ENCODE measurements around the gene AEN.

The AEN gene, protein sequence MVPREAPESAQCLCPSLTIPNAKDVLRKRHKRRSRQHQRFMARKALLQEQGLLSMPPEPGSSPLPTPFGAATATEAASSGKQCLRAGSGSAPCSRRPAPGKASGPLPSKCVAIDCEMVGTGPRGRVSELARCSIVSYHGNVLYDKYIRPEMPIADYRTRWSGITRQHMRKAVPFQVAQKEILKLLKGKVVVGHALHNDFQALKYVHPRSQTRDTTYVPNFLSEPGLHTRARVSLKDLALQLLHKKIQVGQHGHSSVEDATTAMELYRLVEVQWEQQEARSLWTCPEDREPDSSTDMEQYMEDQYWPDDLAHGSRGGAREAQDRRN

DNA sequence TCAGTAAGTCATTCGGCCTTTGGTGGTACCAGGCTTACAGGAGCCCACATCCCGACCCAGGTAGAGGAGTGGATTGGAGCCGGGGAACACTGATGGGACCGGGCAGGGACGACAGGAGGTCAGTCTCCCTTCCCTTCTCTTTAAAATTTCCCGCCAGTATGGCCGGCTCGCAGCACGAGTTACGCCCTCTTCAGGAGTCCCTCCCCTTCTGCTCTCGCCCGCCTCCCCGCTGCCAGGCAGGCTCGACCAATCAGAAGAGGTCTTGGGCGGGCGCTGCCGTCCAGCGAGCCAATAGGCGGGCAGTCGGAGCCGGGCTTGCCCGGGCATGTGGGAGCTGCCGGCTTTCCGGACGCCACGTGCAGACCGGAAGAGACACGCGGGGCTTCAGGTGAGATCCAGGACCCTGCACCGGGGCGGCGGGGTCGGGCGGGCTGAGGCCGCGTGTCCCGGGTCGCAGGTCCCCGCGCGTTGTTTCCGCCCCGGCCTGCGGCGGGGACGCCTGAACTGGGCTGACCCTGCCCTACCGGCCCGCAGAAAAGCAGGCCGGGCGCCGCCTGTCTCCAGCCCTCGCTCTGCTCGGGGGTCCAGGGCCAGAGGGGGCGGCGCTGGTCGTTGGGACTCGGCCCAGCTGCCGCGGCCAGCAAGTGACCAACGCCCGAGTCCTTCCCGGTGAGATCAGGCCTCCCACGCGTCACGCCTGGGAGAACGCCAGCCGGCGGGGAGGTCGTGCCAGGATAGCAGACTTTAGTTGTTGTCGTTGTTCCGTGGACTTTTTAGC, at the start of gene AEN:
AEN (plus strand) TSS at position 346 of the 778 bp plus-strand sequence. CDS start 4,870 bp downstream, outside the sequence.
- peak; percentile 82 to 93 (median 86) for DNase-seq

DNA sequence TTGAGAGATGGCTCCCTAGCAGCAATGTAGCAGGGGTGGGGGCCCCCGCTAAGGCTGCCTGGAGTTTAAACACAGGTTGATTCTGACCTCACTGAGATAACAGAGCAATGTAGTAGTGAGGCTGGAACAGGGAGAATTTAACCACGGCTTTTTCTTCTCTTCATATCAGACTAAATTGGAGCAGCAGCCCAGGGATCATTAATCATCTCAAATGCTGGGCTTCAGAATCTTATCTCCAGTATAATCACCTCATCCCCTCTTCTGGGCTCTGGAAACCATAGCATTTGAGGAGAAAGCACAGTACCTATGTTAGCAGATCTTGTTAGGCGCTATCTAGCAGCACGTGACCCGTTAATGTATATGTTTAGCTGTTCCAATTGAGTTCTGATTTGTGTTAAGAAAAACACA, 49.3 kb upstream of the AEN start:
- DNase-seq = no peak

DNA sequence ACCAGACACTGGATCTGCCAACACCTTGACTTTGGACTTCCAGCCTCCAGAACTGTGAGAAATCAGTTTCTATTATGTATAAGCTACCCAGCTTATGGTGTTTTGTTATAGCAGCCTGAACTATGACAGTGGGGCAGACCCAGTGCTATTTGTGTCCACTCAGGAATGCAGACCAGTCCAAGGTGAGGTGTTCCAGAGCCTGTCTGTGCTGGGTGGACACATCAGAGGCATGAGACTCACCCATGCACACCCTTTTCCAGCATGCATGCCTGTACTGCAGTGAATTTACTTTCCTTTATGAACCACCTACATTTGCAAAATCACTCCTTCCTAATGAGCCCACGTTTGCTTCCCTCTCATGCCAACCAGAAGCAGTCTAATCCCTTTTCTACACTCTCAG, 47.1 kb upstream of the AEN start:
- no peak for DNase-seq

DNA sequence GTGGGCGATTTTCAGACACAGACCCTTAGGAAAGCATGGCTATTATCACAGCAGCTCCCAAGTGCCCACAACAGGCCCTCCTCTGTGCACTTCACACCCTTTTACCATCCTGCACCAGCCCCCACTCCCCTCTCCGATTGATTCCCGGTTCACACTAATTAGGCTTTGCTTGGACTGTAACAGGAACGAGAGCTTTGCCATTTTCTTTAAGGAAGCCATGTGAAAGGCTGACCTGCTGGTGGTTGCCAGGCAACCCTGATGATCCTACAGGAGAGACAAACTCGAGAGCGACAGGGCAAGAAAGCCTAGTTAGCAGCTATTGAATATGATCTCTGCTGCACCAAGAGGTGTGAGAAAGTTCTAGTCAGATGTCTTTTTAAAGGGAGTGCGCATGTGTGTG, 46.5 kb upstream of the AEN start:
- DNase-seq = no peak

DNA sequence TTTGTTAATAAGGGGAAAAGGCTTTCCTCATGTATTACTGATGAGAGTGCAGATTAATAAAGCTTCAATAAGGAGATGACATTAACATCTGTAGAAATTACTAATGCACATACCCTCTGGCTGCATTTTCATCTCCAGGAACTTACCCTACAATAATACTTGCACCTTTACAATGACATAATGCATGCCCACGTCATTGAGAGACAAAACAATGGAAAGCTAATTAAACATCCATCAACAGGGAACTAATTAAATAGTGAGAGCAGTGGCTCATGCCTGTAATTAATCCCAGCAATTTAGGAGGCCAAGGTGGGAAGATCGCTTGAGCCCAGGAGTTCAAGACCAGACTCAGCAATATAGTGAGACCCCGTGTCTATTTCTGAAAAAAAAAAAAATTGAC, 41.8 kb upstream of the AEN start:
- DNase-seq = no peak

DNA sequence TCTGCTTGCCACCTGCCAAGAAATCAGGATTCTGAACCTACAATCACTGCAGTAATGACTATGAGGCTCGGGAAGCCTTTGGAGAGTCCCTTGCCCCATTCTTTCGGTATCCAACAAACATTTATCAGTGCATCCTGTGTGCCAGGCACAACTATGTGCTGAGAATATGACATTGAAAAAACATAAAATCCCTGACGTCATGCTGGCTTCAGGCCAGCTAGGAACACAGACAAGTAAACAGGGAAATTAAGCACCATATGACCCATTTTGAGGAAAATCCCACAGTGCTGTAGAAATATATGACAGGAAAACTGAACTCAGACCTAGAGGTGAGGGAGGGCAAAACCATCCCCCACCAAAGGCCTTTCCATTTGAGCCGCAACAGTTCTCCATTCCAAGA, 40.6 kb upstream of the AEN start:
- no peak for DNase-seq

DNA sequence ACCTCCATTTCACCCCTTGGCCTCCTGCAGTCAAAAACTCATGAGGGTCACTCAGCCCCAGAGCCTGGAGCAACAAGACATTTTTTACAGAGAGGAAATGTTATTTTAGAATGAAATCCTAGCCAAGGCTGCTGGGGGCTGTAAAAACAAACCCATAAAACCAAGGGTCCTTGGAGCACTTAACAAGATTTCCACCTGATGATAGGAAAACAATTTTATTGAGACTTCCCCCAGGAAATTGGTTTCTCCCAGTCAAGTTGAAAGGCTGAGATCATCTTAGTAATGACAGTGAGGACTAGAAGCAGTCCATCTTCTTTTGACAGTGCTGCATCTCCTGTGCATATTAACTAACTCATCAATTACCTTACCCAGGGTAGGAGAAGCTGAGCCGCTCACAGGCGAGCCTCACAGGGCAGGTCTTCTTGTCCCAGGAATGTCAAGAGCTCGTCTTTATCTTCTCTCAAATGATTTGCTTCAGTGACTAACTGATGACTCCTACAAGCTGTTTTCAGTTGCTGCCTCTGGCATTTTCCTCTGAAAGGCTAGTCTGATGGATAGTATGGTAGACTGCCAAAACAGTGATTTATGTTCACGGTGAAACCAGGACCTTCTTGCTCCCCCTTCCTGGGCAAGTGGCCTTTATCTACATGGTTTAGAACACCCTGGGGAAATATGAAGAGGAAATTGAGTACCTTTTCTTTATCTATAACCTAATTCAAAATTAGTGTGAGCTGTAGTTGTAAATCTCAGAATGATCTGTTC, 34.6 kb upstream of the AEN start:
- DNase-seq = no peak

DNA sequence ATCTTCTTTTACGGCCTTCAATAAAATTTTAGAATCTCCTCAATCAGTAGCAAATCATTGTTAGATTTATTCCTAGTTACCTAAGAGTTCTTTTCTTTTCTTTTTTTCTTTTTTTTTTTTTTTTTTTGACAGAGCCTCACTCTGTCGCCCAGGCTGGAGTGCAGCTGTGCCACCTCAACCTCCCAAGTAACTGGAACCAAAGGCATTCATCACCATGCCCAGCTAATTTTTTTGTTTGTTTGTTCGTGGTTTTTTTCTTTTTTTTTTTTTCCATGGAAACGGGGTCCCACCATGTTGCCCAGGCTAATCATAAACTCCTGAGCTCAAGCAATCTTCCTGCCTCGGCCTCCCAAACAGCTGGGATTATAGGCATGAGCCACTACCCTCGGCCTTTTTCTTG, 30.4 kb upstream of the AEN start:
- DNase-seq = no peak

DNA sequence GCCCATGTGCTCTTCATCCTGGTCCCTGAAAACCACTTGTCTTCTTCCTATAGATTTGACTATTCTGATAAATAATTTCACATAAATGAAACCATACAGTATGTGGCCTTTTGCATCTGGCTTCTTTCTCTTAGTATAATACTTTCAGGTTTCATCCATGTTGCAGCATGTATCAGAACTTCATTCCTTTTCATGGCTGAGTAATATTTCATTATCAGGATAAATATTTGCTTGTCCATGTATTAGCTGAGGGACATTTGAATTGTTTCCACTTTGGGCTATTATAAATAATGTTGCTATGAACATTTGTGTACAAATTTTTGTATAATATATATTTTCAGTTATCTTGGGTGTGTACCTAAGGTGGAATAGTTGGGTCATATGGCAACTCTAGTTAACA, 29.8 kb upstream of the AEN start:
- DNase-seq = no peak

DNA sequence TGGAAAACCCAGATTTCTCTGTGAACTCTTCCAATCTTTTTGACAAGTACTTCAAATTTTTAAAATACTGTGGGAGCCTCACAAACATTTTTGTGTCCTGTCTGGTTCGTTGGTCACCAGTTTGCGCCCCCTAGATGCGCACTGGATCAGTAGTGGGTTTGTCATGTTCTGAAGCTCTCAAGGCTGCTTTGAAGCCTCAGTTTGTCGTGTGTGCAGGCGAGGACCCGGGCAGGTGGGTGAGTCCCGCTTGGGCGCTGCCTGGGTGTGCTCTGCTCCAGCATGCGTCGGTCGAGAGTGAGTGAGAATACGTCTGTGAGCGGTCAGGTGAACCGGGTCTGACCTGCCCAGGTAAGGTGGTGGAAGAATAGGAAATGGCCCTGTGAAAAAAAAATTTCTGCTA, 17.3 kb upstream of the AEN start:
- no peak for DNase-seq

DNA sequence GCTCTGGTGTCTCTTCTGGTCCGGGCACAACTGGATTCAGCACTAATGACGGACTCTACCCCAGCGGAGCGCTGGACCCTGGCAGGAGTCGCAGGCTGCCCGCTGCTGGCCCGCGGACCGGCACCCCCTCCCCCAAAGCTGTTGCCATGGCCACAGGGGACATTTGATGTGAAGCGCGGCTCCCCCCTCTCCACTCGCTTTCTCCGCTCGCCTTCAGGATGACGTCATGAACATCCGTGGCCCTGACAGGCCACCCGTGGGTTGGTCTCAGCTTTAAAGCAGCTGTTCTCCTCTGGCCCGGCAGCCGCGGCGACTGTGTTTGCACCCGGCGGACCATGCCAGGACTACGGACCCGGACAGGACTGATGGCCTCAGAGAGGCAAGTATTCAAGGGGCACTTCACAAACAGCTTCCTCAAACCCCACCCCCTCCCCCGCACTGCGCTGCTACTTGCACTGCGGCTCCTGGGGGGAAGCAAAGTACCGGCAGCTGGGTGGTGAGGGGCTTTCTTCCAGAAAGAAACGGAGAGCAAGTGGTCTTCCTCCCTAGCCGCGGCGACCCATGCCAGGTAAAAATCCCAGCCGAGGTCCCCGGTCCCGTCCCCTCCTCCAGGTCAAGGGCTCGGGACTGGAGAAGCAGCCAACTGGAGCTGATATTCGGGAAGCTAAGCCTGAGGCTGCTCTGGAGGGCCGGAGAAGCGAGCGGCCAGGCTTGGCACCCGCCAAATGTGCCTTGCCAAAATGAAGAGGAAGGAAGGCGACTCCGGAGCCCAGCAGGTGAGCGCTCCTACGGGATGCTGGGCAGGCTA, 16.6 kb upstream of the AEN start:
- DNase-seq = no peak

DNA sequence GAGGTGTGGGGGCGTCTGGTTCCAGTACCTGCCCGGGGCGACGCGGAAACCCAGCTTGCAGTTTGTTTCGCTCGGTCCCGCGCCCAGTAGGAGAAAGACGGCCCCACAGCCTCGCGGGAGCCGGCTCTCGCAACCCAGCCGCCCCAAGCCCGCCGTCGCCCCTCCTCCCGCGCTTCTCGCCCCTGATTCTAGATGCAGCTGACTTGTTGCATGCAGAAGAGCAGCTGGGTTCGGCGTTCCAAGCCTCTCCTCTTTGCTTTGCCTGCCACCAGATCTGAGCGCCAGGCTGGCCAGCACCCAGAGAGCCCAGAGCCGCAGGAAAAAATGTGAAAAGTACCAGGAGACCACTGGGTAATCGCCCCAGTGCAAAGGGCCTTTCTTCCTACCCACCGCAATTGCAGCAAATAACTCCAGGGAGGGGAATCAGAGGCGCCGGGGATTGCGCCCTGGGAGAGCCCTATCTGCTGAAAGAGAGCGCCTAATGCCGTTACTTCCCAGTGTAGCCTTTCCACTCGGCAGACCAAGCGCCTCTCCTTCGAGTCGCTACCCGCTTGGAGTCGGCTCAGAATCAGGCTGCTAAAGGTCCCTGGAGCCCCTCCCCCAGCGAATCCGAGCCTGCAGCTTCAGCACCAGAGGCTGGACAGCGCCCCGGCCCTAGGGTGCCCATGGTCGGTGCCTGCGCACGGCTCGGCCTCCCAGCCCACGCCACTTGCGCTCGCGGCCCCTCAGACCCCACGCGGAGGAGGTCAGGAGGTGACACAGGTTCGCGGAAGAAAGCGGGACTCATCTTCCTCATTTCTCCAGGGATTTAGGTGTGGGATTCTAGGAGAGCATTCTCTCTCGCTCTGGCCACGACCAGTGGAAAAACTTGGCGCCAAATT, 15.7 kb upstream of the AEN start:
- DNase-seq = peak in 2 of 4 experiments; percentile 20 to 53

DNA sequence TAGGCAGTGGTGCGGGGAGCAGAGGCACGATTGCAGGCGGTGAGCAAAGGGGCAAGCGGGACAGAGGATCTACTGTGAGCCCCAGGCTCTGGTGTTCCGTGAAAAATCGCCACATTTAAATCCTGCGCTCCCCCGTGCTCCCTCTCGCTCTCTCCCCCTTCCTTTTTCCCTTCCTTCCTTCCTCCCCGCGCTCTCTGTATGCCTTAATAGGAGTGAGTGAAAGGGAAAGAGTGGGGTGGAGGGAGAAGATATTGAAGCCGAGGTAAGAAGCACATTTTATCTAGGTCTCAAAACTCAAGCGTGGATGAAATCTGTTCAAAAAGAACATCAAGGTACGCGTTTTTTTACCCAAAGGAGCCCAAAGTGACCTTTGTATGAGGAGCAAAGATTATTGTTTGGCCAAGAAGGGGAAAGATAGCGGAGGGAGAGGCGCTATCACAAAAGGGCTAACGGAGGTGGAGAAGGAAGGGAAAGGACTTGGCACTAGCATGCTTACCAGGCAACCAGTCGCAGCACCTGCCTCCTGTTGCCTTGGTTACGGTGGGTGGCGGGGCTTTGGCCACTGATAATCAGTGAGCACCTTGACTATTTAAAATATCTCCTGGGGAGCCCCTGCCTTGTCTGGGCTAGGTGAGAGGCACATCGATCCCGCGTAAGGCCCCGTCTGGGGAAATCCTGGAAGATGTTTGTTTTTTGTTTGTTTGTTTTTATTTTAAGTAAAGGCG, 14.9 kb upstream of the AEN start:
- no peak for DNase-seq

DNA sequence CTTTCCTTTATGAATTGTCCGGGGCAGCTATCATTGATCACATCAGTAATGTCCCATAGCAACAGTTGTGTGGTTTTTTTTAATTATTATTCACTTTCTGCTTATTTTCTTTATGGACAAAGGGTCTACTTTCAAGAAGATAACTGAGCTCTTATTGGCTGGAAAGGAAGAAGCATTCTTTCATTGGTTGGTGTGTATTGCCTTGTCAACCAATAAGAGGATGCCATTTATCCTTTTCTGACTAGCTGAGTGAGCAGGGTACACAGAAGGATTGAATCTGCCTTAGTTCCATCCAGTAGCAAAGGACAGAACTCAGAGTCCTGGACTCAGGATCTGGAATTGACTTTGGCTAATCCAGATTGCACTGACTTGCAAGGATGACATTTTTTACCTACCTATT, 13.2 kb upstream of the AEN start:
- no peak for DNase-seq

DNA sequence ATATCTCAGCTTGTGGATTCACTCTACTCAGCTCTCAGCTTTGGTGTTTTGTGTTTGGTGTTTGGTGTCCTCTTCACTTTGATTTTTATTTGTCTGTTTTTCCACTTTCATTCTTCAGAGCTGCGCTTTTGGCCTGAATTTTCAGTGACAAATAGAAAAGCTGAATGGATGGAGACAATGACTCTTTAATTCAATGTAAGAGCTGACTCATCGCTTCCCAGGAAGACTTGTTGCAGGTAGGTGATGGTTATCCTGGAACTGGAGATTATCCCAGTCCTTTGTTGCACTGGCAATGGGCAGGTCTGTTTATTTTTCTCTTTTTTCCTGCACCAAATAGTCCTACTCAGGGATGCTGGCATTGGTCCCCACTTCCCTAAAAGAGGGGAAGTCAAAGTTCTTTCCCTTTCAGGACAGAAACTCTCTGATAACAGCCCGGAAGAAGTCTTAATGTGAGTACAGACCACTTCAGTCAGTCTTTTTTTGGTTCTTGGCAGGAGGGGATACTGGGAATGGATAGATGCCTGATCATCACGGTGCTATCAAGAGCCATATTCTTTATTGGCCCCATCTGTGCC, 12.4 kb upstream of the AEN start:
- DNase-seq = no peak

DNA sequence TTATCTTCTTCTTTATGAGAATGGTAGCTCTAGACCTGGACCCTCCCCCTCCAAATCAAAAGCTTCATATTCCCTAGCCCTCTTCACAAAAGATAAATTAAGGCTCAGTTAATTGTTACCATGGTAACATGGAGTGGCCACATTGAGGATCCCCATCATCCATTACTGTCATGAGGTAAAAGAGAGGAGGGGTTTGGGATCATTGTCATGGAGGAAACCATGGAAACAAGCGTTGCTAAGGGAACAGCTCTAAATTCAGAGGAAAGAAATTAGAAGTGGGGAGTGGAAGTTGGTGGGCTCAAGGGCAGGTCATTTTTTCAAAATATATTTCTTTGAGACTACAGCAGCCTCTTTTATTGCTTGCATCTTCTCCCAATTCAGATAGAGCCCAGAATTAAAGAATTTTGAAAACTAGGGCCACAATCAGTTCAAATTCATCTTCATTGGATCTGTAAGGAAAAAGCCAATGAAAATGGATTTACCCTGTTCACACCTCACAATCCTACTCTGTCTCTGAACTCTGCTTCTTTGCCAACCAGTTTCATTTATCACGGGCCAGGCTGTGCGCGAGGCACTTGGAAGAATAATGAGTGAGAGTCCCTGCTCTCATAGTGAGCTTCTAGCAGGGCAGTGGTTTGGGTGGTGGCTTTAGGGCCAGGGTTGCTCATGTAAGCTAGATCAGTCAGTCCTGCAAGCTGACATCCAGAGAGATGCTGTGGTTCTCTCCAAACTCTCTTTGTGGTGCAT, 11.6 kb upstream of the AEN start:
- no peak for DNase-seq

DNA sequence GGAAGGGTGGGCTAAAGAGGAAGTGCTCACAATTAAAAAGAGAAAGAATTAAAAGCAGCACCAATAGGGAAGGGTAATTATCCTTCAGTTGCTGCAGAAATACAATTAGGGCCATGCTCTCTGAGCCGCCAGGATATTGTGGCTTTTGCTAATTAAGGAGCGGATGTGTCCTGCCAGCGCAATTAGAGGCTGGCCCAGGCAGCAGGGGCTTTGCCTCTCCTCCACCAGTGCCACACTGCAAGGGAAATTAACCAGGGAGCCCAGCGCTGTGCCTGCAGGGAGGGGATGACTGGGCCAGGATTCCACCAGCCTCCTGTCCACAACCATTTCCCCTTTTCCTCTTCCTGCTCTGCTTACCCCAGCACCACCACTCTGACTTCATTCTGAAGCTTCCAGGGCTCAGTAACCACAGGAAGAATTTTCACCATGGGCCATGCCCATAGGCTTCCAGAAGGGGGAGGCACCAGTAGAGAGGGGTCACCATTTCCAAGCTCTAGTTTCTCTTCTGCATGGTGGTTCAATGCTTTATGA, 10.4 kb upstream of the AEN start:
- DNase-seq = no peak

DNA sequence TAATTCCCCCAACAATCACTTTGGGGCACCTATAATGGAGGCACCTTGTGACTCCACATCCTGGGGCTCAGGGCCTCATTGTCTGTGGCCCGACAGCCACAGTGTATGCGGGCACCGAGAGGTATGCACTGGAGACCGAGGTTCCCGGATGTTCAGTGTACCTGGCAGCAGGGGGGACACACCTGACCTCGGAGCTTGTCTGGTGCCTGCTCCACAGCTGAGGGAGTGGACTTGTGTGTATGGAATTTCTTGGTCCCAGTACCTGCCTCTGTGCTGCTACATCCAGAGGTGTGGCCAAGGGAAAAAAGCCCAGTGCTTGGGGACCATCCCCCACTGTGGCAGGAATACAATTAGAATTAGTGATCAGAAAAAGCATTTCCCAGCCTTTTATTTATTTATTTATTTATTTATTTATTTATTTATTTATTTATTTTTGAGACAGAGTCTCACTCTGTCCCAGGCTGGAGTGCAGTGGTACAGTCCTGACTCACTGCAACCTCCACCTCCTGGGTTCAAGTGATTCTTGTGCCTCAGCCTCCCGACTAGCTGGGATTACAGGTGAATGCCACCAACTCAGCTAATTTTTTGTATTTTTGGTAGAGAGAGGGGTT, 8.8 kb upstream of the AEN start:
- no peak for DNase-seq

All from activated naive CD4-positive, alpha-beta T cell (primary cell).